A673 (cell line): Measurements from ENCODE around the gene CHAT.

Experiments
- EZH2 ChIP-seq: fragments of 200-600 bp; sonication (generic); IDR thresholded peaks from 2 replicates; pipeline ENCODE4 v1.6.1; 2017; ENCODE audit warnings: borderline replicate concordance, low read depth, mild to moderate bottlenecking, mixed read lengths, antibody characterized with exemption, low read length; ENCODE audit not compliant: poor library complexity, severe bottlenecking
- TF ChIP-seq, protein P1 (sequence below): fragments of 300-800, 200-600 bp; sonication (generic); conservative IDR thresholded peaks from 2 replicates; pipeline ENCODE4 v1.5.1; 2017; ENCODE audit warnings: low read depth, mild to moderate bottlenecking, antibody characterized with exemption, low read length, moderate library complexity, mixed read lengths

GRCh38 chr10:49654036-49654693 is 40.3 kb downstream of the CHAT start:
- TF ChIP-seq, protein P1, sequence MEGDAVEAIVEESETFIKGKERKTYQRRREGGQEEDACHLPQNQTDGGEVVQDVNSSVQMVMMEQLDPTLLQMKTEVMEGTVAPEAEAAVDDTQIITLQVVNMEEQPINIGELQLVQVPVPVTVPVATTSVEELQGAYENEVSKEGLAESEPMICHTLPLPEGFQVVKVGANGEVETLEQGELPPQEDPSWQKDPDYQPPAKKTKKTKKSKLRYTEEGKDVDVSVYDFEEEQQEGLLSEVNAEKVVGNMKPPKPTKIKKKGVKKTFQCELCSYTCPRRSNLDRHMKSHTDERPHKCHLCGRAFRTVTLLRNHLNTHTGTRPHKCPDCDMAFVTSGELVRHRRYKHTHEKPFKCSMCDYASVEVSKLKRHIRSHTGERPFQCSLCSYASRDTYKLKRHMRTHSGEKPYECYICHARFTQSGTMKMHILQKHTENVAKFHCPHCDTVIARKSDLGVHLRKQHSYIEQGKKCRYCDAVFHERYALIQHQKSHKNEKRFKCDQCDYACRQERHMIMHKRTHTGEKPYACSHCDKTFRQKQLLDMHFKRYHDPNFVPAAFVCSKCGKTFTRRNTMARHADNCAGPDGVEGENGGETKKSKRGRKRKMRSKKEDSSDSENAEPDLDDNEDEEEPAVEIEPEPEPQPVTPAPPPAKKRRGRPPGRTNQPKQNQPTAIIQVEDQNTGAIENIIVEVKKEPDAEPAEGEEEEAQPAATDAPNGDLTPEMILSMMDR: no peak
- no peak for TF ChIP-seq EZH2
